Adrenal gland (tissue), 12 donors: ENCODE measurements around the gene RHOC. TPM values are rescaled to one million over a fixed set of nuclear protein-coding genes. Genes with fewer than 3 reads are reported as not detected.

ENCODE experiments used
- DNase-seq, 7 donors: peaks; one replicate each; pipeline ENCODE4 v3.0.0-alpha.2; 2019 to 2020
- H3K27ac ChIP-seq, 5 donors: fragments of 200-600 bp; sonication (generic) in 4 of 5; 1 replicate in 3 of 5; 2 replicates in 2 of 5; pipeline versions ENCODE4 v1.5.1 to v1.8.0; 2016 to 2020; ENCODE audit warnings: mild to moderate bottlenecking in 1 of 5
- H3K27me3 ChIP-seq: fragments of 200-600 bp; 2 replicates; pipeline ENCODE4 v1.8.0; 2021
- H3K36me3 ChIP-seq, 2 donors: fragments of 200-600 bp; replicated peaks in 1 of 2; 1 replicate in 1 of 2; 2 replicates in 1 of 2; pipeline versions ENCODE4 v1.5.1 to v1.8.0; 2018 to 2022
- H3K4me1 ChIP-seq, 2 donors: fragments of 200-600 bp; replicated peaks in 1 of 2; 1 replicate in 1 of 2; 2 replicates in 1 of 2; pipeline versions ENCODE4 v1.5.1 to v1.8.0; 2018 to 2021
- H3K4me3 ChIP-seq, 4 donors: fragments of 200-600 bp; sonication (generic) in 3 of 4; one replicate each; pipeline ENCODE4 v1.5.1; 2016 to 2018
- H3K9me3 ChIP-seq, 3 donors: fragments of 200-600 bp; sonication (generic) in 1 of 3; replicated peaks in 1 of 3; 1 replicate in 2 of 3; 2 replicates in 1 of 3; pipeline versions ENCODE4 v1.5.1 to v1.8.0; 2016 to 2021
- POLR2A ChIP-seq, 2 donors: fragments of 450-650 bp; IDR thresholded peaks; one replicate each; pipeline ENCODE4 v1.6.1; 2017; ENCODE audit warnings: antibody characterized with exemption in 2 of 2, mild to moderate bottlenecking in 2 of 2, moderate library complexity in 1 of 2
- WGBS, 4 donors: extraction: QIAGEN DNeasy Blood & Tissue Kit in 2 of 4; methylation state at CpG; one replicate each; pipeline versions ENCODE4 v1.1.5 to v1.1.7; 2013 to 2017; 5-methylcytosine and 5-hydroxymethylcytosine counted together
- intact Hi-C, 2 donors: fragments of 100-400 bp; cut with DNase I; formaldehyde crosslinking; loops; one replicate each; pipeline versions ENCODE4 v1.14.1 to v1.15.0; 2022 to 2023
- polyA plus RNA-seq, 3 donors: library from polyadenylated mRNA; stranded (reverse); fragments of 200-250 nt in 2 of 3; fragments of 350-450 nt in 1 of 3; fragmentation: Illumina TruSeq in 1 of 3; extraction: RNeasy Lipid Tissue Mini Kit (QIAGEN cat#74804) in 1 of 3; gene quantifications; one replicate each; pipeline ENCODE4 v1.2.3, GENCODE V29; 2013 to 2014
- total RNA-seq, 9 donors: library from RNA; depleted of rRNA in 4 of 9; stranded (reverse); fragments of >200 nt in 4 of 9; fragments of 120-200 nt in 1 of 9; fragmentation: NEBNext Ultra II Directional in 1 of 9; extraction: Animal tissue kit (Norgen Biotek cat#: 25700) in 1 of 9; gene quantifications; one replicate each; pipeline versions ENCODE4 v1.1.0 to v1.2.4, GENCODE V29; 2013 to 2023
- TF ChIP-seq, protein P1 (sequence below), 6 experiments: fragments of 450-650 bp in 4 of 6; fragments of 200-600 bp in 2 of 6; sonication (generic) in 1 of 6; IDR thresholded peaks; 1 replicate in 5 of 6; 2 replicates in 1 of 6; pipeline versions ENCODE4 v1.5.1 to v1.8.0; 2016 to 2021; ENCODE audit warnings: antibody characterized with exemption in 6 of 6, mild to moderate bottlenecking in 2 of 6, moderate library complexity in 1 of 6
- donor health status: healthy with polysubstance abuse.
- donor health status: Bipolar disorder and iron deficiency.
- donor health status: DM: yes; HTN: yes; CAD: no.
- donor health status: DM: no; HTN: no; CAD: no.
- donor health status: DM: no; HTN: no; CAD: no.
- donor health status: DM: yes; HTN: yes; CAD: no.

RHOC gene
- total and polyA plus RNA-seq, 12 donors: 186 to 374 (median 237) TPM

DNA sequence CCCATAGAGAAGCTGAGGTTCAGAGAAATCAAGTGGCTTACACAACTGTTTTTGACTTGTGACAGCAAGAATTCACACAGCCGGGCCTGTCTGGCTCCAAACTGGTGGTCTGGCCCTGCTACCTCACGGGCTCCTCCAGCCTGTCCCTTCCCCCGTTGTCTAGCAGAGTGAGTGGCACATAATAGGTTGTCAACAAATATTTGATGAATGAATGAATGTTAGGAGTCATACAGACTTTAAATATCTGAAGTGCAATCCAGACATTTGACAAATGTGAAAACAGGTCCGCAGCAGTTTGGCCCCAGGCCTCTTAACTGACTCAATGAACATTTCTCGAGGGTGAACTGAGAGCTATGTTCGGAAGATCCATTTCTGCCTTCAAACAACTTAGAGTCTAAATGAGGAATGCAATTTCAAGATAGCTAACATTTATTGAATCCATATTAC lies 1.1 kb upstream of the RHOC start:
- H3K4me1 ChIP-seq: peaks cover 23 to 30% of the 10 kb centered on the region in 2 donors
- H3K36me3 ChIP-seq: peaks cover 0 to 6% of the 10 kb centered on the region in 2 donors
- peak overlapping the region in 1 of 5 donors; percentile 95 for H3K27ac ChIP-seq
- TF ChIP-seq, protein P1, sequence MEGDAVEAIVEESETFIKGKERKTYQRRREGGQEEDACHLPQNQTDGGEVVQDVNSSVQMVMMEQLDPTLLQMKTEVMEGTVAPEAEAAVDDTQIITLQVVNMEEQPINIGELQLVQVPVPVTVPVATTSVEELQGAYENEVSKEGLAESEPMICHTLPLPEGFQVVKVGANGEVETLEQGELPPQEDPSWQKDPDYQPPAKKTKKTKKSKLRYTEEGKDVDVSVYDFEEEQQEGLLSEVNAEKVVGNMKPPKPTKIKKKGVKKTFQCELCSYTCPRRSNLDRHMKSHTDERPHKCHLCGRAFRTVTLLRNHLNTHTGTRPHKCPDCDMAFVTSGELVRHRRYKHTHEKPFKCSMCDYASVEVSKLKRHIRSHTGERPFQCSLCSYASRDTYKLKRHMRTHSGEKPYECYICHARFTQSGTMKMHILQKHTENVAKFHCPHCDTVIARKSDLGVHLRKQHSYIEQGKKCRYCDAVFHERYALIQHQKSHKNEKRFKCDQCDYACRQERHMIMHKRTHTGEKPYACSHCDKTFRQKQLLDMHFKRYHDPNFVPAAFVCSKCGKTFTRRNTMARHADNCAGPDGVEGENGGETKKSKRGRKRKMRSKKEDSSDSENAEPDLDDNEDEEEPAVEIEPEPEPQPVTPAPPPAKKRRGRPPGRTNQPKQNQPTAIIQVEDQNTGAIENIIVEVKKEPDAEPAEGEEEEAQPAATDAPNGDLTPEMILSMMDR (IDR thresholded peaks at IDR 0.05): no peak
- TF ChIP-seq POLR2A (IDR thresholded peaks at IDR 0.05): no peak
- no peak overlapping the region for H3K4me3 ChIP-seq
- no peaks in the 10 kb centered on the region for H3K27me3 ChIP-seq
- intact Hi-C loops: loop anchor here (5.0 kb wide), 5 partner anchors 36 to 321 kb away; partner anchors contain the start of genes CAPZA1 (in 1 of the 2), CTTNBP2NL (in 1 of the 2), MOV10 (in 1 of the 2) and ST7L (in 1 of the 2)
- no peaks in the 10 kb centered on the region for H3K9me3 ChIP-seq
- DNase-seq: peak in 1 of 7 donors; percentile 10
- WGBS, 4 donors: 74 to 82% (median 75%) methylated on average over 6 of the region's 6 CpGs

GRCh38 chr1:112707221-112708001 lies 484 bp upstream of the RHOC start:
- intact Hi-C loops: loop anchor here (5.0 kb wide), 5 partner anchors 35 to 320 kb away; partner anchors contain the start of genes CAPZA1 (in 1 of the 2), CTTNBP2NL (in 1 of the 2), MOV10 (in 1 of the 2) and ST7L (in 1 of the 2)

DNA sequence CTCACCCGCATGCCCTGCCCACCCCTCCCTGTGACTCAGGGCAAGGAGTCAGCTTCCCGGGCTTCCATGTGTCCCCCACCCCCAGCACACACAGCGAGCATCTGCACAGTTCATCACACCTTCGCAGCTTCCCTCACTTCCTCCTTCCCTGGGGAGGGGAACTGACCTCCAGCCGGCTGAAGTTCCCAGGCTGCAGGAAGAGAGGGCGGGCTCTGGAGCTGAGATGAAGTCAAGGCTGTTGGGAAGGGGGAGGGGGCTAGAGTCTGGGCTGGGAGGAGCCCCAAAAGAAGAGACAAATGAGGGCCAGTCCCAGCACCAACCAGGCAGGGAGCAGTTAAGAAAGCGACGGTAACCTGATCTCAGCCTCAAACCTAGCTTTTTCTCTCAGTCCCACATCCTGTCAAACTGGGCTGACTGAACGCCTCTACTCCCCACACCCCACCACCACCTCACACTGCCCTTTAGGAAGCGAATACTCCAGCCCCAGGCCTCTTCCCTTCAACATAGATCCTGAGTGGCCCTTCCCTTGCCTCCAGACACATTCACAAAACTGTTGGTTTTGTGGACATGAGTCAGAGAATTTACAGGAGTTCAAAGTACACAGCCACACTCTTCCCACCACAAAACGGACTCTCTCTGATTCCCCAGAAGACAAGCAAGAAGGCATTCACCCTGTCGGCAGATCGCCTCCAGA lies 1.8 kb downstream of the RHOC start:
- intact Hi-C loops: loop anchor here (5.0 kb wide), 5 partner anchors 33 to 318 kb away; partner anchors contain the start of genes CAPZA1 (in 1 of the 2), CTTNBP2NL (in 1 of the 2), MOV10 (in 1 of the 2) and ST7L (in 1 of the 2)
- Histone ChIP-seq H3K4me3 (peak overlapping the region in 2 of 4 donors; percentile 85 to 99), H3K27me3 (no peaks in the 10 kb centered on the region), H3K4me1 (peaks cover 41 to 55% of the 10 kb centered on the region in 2 donors), H3K36me3 (peaks cover 0 to 28% of the 10 kb centered on the region in 2 donors), H3K9me3 (no peaks in the 10 kb centered on the region), H3K27ac (peak overlapping the region; percentile 45 to 95 (median 88))
- 0 to 5% (median 2%) methylated on average over 11 to 13 of the region's 13 CpGs for WGBS, 4 donors
- DNase-seq: peak; percentile 87 to 97 (median 94)
- TF ChIP-seq, protein P1 (IDR thresholded peaks at IDR 0.05): no peak
- peak; percentile 62 to 91 for TF ChIP-seq POLR2A (IDR thresholded peaks at IDR 0.05)

More at GRCh38 chr1:112707221-112708001, 484 bp upstream of the RHOC start:
- WGBS, 4 donors: 7 to 16% (median 11%) methylated on average over 20 to 42 of the region's 42 CpGs
- peak overlapping the region in 2 of 4 donors; percentile 85 to 99 for H3K4me3 ChIP-seq
- no peaks in the 10 kb centered on the region for H3K27me3 ChIP-seq
- peaks cover 0 to 12% of the 10 kb centered on the region in 2 donors for H3K36me3 ChIP-seq
- DNase-seq: peak; percentile 90 to 94 (median 92)
- TF ChIP-seq POLR2A (IDR thresholded peaks at IDR 0.05): no peak
- TF ChIP-seq, protein P1 (IDR thresholded peaks at IDR 0.05): peak; percentile 87 to 94 (median 88)
- H3K4me1 ChIP-seq: peaks cover 23 to 32% of the 10 kb centered on the region in 2 donors
- no peaks in the 10 kb centered on the region for H3K9me3 ChIP-seq
- H3K27ac ChIP-seq: peak overlapping the region in 4 of 5 donors; percentile 86 to 95 (median 92)
